Stimulated activated CD4-positive, alpha-beta T cell treated with anti-CD3 and anti-CD28 coated beads, Interleukin-15, amount 100 ng/mL, for 1 hour (primary cell): ENCODE measurements around the gene STAM2.
"Not testable (repeated sequence)": the region's sequence is repeated elsewhere in the genome, so short reads cannot be mapped to it uniquely, and the experiment has no call there.

ENCODE experiments used
- DNase-seq, 2 donors: peaks; one replicate each; pipeline ENCODE4 v3.0.0-alpha.2; 2020; ENCODE audit warnings: low read depth in 1 of 2, low spot score in 1 of 2

STAM2 gene

GRCh38 chr2:152173831-152174230, 1.7 kb downstream of the STAM2 start:
- DNase-seq = no peak

GRCh38 chr2:152172201-152172785, 3.3 kb downstream of the STAM2 start:
- not testable (repeated sequence) for DNase-seq

GRCh38 chr2:152171718-152172117, 3.8 kb downstream of the STAM2 start:
- no peak for DNase-seq

- not testable (repeated sequence) for DNase-seq
Measured at GRCh38 chr2:152169158-152169557, 6.4 kb downstream of the STAM2 start.

- not testable (repeated sequence) for DNase-seq
Measured at GRCh38 chr2:152167470-152167869, 8.1 kb downstream of the STAM2 start.

- no peak for DNase-seq
Measured at GRCh38 chr2:152167065-152167464, 8.5 kb downstream of the STAM2 start.

GRCh38 chr2:152166633-152167032, 8.9 kb downstream of the STAM2 start:
- no peak for DNase-seq

GRCh38 chr2:152165780-152166179, 9.8 kb downstream of the STAM2 start:
- no peak for DNase-seq

- no peak for DNase-seq
Measured at GRCh38 chr2:152165306-152165705, 10.3 kb downstream of the STAM2 start.

GRCh38 chr2:152163669-152164068, 11.9 kb downstream of the STAM2 start:
- DNase-seq = not testable (repeated sequence)

- DNase-seq = no peak
Measured at GRCh38 chr2:152162141-152162540, 13.4 kb downstream of the STAM2 start.

GRCh38 chr2:152161598-152161997, 14.0 kb downstream of the STAM2 start:
- no peak for DNase-seq

GRCh38 chr2:152160378-152160777, 15.2 kb downstream of the STAM2 start:
- not testable (repeated sequence) for DNase-seq

- DNase-seq = no peak
Measured at GRCh38 chr2:152157253-152157652, 18.3 kb downstream of the STAM2 start.

GRCh38 chr2:152155209-152155608, 20.4 kb downstream of the STAM2 start:
- no peak for DNase-seq

- no peak for DNase-seq
Measured at GRCh38 chr2:152154462-152154861, 21.1 kb downstream of the STAM2 start.

GRCh38 chr2:152134488-152135280, 40.9 kb downstream of the STAM2 start:
- no peak for DNase-seq

GRCh38 chr2:152132306-152132705, 43.3 kb downstream of the STAM2 start:
- no peak for DNase-seq

- DNase-seq = no peak
Measured at GRCh38 chr2:152127628-152128027, 47.9 kb downstream of the STAM2 start.

- DNase-seq = no peak
Measured at GRCh38 chr2:152126664-152127063, 48.9 kb downstream of the STAM2 start.

GRCh38 chr2:152122161-152122560, 53.4 kb downstream of the STAM2 start:
- DNase-seq = no peak

GRCh38 chr2:152120430-152120829, 55.1 kb downstream of the STAM2 start:
- DNase-seq = no peak

GRCh38 chr2:152115952-152116351, 59.6 kb downstream of the STAM2 start:
- no peak for DNase-seq
